ACHN (cell line): ENCODE results near the gene DHCR7.
A peak's percentile ranks its signal among the peaks of the same experiment; 100 is the strongest.
"Not testable (repeated sequence)": the region's sequence is repeated elsewhere in the genome, so short reads cannot be mapped to it uniquely, and the experiment has no call there.

Experiments
- DNase-seq: peaks from one replicate; pipeline ENCODE4 v3.0.0-alpha.2; 2015
- in situ Hi-C: cut with HindIII; loops from 2 replicates; pipeline ENCODE4 v1.10.0; 2017; ENCODE audit warnings: low sequenced_read_pairs, low pct_ligation_motif_present, low pct_unique_long_range_greater_than_20kb

The DHCR7 gene

GRCh38 chr11:71430166-71430565 is 18.0 kb downstream of the DHCR7 start:
- in situ Hi-C loops: no loop called here
- DNase-seq: no peak

GRCh38 chr11:71429701-71430100 is 18.5 kb downstream of the DHCR7 start:
- in situ Hi-C loops: no loop called here
- no peak for DNase-seq

- in situ Hi-C loops: no loop called here
- no peak for DNase-seq
Measured at GRCh38 chr11:71428861-71429435, 19.2 kb downstream of the DHCR7 start.

- DNase-seq: no peak
- in situ Hi-C loops: no loop called here
Measured at GRCh38 chr11:71426413-71426812, 21.8 kb downstream of the DHCR7 start.

GRCh38 chr11:71425860-71426259 is 22.3 kb downstream of the DHCR7 start:
- DNase-seq: no peak
- in situ Hi-C loops: no loop called here

- no peak for DNase-seq
- in situ Hi-C loops: no loop called here
Measured at GRCh38 chr11:71425409-71425808, 22.8 kb downstream of the DHCR7 start.

GRCh38 chr11:71423181-71423790 is 24.9 kb downstream of the DHCR7 start:
- in situ Hi-C loops: no loop called here
- DNase-seq: no peak

- DNase-seq, in situ Hi-C loops: not testable (repeated sequence)
Measured at GRCh38 chr11:71422318-71422717, 25.9 kb downstream of the DHCR7 start.

GRCh38 chr11:71421392-71421950 is 26.7 kb downstream of the DHCR7 start:
- no peak for DNase-seq
- in situ Hi-C loops: no loop called here

GRCh38 chr11:71420455-71421241 is 27.5 kb downstream of the DHCR7 start:
- in situ Hi-C loops: no loop called here
- DNase-seq: peak; percentile 53

- in situ Hi-C loops: no loop called here
- DNase-seq: no peak
Measured at GRCh38 chr11:71418643-71419042, 29.6 kb downstream of the DHCR7 start.

- no peak for DNase-seq
- in situ Hi-C loops: no loop called here
Measured at GRCh38 chr11:71414645-71415044, 33.5 kb downstream of the DHCR7 start.

GRCh38 chr11:71410363-71410966 is 37.7 kb downstream of the DHCR7 start:
- in situ Hi-C loops: no loop called here
- DNase-seq: no peak

GRCh38 chr11:71408826-71409225 is 39.4 kb downstream of the DHCR7 start:
- in situ Hi-C loops: no loop called here
- no peak for DNase-seq

- no peak for DNase-seq
- in situ Hi-C loops: no loop called here
Measured at GRCh38 chr11:71407356-71407755, 40.8 kb downstream of the DHCR7 start.

GRCh38 chr11:71406681-71407080 is 41.5 kb downstream of the DHCR7 start:
- in situ Hi-C loops: no loop called here
- no peak for DNase-seq

GRCh38 chr11:71404209-71404608 is 44.0 kb downstream of the DHCR7 start:
- DNase-seq: no peak
- in situ Hi-C loops: no loop called here

GRCh38 chr11:71402878-71403277 is 45.3 kb downstream of the DHCR7 start:
- in situ Hi-C loops: no loop called here
- no peak for DNase-seq

GRCh38 chr11:71400216-71400615 is 48.0 kb downstream of the DHCR7 start:
- in situ Hi-C loops: no loop called here
- DNase-seq: no peak
